RKO (cell line): ENCODE results near the gene ITPA.

ENCODE experiments used
- DNase-seq: peaks from one replicate; pipeline ENCODE4 v3.0.0-alpha.2; 2016; ENCODE audit warnings: low spot score

The ITPA gene

GRCh38 chr20:3229158-3229557 lies 19.9 kb downstream of the ITPA start:
- no peak for DNase-seq

- no peak for DNase-seq
These were observed 20.5 kb downstream of the ITPA start for GRCh38 chr20:3229798-3230197.

GRCh38 chr20:3231116-3231515 lies 21.8 kb downstream of the ITPA start:
- DNase-seq: no peak

GRCh38 chr20:3231889-3232588 lies 22.7 kb downstream of the ITPA start:
- no peak for DNase-seq

- no peak for DNase-seq
These were observed 24.1 kb downstream of the ITPA start for GRCh38 chr20:3233131-3233990.

- DNase-seq: no peak
These were observed 24.7 kb downstream of the ITPA start for GRCh38 chr20:3233991-3234498.

GRCh38 chr20:3235666-3236324 lies 26.5 kb downstream of the ITPA start:
- peak; percentile 78 for DNase-seq

- DNase-seq: no peak
These were observed 28.0 kb downstream of the ITPA start for GRCh38 chr20:3237011-3237957.

GRCh38 chr20:3237958-3238615 lies 28.8 kb downstream of the ITPA start:
- no peak for DNase-seq

GRCh38 chr20:3238616-3239025 lies 29.3 kb downstream of the ITPA start:
- DNase-seq: peak; percentile 83

- DNase-seq: peak; percentile 85
These were observed 29.9 kb downstream of the ITPA start, which contains the start of gene SLC4A11 for GRCh38 chr20:3239026-3239866. TSS of gene SLC4A11 (minus strand) at chr20:3239190. CDS start at chr20:3239137, 53 bp downstream.

- no peak for DNase-seq
These were observed 30.8 kb downstream of the ITPA start for GRCh38 chr20:3239867-3240775.

- DNase-seq: no peak
These were observed 31.6 kb downstream of the ITPA start for GRCh38 chr20:3240776-3241363.

GRCh38 chr20:3242172-3242692 lies 32.9 kb downstream of the ITPA start:
- DNase-seq: no peak

- DNase-seq: no peak
These were observed 34.5 kb downstream of the ITPA start for GRCh38 chr20:3243718-3244358.

GRCh38 chr20:3244613-3245012 lies 35.3 kb downstream of the ITPA start:
- DNase-seq: no peak

GRCh38 chr20:3245156-3245555 lies 35.9 kb downstream of the ITPA start:
- no peak for DNase-seq

- no peak for DNase-seq
These were observed 36.4 kb downstream of the ITPA start for GRCh38 chr20:3245711-3246110.
